KMS-11 (cell line): ENCODE measurements around the gene HCK.
A peak's percentile ranks its signal among the peaks of the same experiment; 100 is the strongest.

Experiments
- H2AFZ ChIP-seq: fragments of 200-600 bp; sonication (generic); 2 replicates; pipeline ENCODE4 v1.6.1; 2016; ENCODE audit warnings: antibody characterized with exemption, mixed run types, low read depth
- H3K27ac ChIP-seq: fragments of 200-600 bp; sonication (generic); 2 replicates; pipeline ENCODE4 v1.6.1; 2016; ENCODE audit warnings: mild to moderate bottlenecking, mixed run types
- H3K27me3 ChIP-seq: fragments of 200-600 bp; sonication (generic); 2 replicates; pipeline ENCODE4 v1.6.1; 2017; ENCODE audit warnings: mild to moderate bottlenecking, low read depth, mixed run types, moderate library complexity; ENCODE audit not compliant: insufficient read depth
- H3K36me3 ChIP-seq: fragments of 200-600 bp; sonication (generic); 2 replicates; pipeline ENCODE4 v1.6.1; 2017; ENCODE audit warnings: mild to moderate bottlenecking, mixed run types; ENCODE audit not compliant: insufficient read depth
- H3K4me1 ChIP-seq: fragments of 200-600 bp; sonication (generic); 2 replicates; pipeline ENCODE4 v1.6.1; 2016; ENCODE audit warnings: mild to moderate bottlenecking, low read depth, mixed run types; ENCODE audit not compliant: poor library complexity, severe bottlenecking
- H3K4me2 ChIP-seq: fragments of 200-600 bp; sonication (generic); 2 replicates; pipeline ENCODE4 v1.7.0; 2016; ENCODE audit warnings: mild to moderate bottlenecking, mixed run types
- H3K4me3 ChIP-seq: fragments of 200-600 bp; sonication (generic); IDR thresholded peaks from 2 replicates; pipeline ENCODE4 v1.6.1; 2017; ENCODE audit warnings: low read depth, low read length, mixed read lengths; ENCODE audit not compliant: insufficient read depth
- H3K79me2 ChIP-seq: fragments of 200-600 bp; sonication (generic); 2 replicates; pipeline ENCODE4 v1.6.1; 2016; ENCODE audit warnings: low read depth, mixed run types; ENCODE audit not compliant: insufficient read depth
- H3K9ac ChIP-seq: fragments of 200-600 bp; sonication (generic); 2 replicates; pipeline ENCODE4 v1.6.1; 2016; ENCODE audit warnings: mild to moderate bottlenecking, mixed run types
- H4K20me1 ChIP-seq: fragments of 200-600 bp; sonication (generic); 2 replicates; pipeline ENCODE4 v1.6.1; 2016; ENCODE audit warnings: mild to moderate bottlenecking, mixed run types; ENCODE audit not compliant: insufficient read depth
- TF ChIP-seq, protein P1 (sequence below): fragments of 200-600 bp; sonication (generic); conservative IDR thresholded peaks from 2 replicates; pipeline ENCODE4 v1.6.1; 2017; ENCODE audit warnings: low read depth, mild to moderate bottlenecking, antibody characterized with exemption, low read length, moderate library complexity, mixed read lengths

The HCK gene

DNA sequence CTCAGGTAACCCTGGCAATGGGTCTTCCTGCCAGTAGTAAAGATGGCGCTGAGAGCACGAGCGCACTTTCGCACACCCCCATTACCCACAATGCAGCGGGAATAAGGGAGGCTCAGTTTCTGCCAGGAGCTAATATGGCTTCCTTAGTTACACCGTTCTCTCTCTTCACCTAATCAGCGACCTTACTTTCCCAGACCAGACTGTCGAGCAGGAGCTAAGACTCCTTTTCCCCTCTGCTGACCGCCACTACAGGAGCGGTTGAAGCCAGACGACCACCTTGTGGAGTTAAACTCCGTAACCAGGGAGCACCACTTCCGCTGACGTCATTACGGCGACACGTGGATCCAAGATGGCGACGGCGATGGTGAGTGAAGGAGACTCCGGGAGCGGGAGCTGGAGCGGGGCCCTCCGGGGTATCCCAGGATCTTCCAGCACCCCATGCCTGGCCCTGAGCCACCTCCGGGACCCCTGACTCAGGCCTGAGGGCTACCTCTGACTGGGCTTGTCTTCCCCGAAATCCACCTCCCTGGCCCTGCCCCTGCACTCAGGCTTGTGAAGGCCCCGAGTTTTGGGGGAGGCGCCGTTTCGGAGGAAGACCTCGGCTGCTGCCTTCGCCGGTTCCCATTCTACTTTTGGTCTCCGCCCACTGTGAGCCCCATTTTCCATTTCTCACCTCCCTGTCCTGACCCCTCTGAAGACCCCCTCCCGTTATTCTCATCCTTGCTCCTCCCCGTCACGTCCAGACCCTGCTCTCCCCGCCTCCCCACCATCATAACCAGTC lies 57.5 kb downstream of the HCK start, which contains the start of gene TM9SF4:
Gene TM9SF4, plus strand, starts transcription at position 323 of the 781 bp plus-strand sequence. Its CDS starts 27 bp downstream, at position 350.
- Histone ChIP-seq H3K9ac (peak within 1 kb of the TSS; percentile 99), H3K4me1 (peaks cover 14% of the 10 kb centered on the region), H3K79me2 (peaks cover 50% of the 10 kb centered on the region), H3K4me3 (peak within 1 kb of the TSS; percentile 78), H3K36me3 (no peaks in the 10 kb centered on the region), H2AFZ (peak within 1 kb of the TSS; percentile 97), H4K20me1 (peaks cover 3% of the 10 kb centered on the region; the same call in 1 of the 2 replicates), H3K27me3 (no peaks in the 10 kb centered on the region), H3K27ac (peak within 1 kb of the TSS; percentile 96), H3K4me2 (peak within 1 kb of the TSS; percentile 96)
- TF ChIP-seq, protein P1, sequence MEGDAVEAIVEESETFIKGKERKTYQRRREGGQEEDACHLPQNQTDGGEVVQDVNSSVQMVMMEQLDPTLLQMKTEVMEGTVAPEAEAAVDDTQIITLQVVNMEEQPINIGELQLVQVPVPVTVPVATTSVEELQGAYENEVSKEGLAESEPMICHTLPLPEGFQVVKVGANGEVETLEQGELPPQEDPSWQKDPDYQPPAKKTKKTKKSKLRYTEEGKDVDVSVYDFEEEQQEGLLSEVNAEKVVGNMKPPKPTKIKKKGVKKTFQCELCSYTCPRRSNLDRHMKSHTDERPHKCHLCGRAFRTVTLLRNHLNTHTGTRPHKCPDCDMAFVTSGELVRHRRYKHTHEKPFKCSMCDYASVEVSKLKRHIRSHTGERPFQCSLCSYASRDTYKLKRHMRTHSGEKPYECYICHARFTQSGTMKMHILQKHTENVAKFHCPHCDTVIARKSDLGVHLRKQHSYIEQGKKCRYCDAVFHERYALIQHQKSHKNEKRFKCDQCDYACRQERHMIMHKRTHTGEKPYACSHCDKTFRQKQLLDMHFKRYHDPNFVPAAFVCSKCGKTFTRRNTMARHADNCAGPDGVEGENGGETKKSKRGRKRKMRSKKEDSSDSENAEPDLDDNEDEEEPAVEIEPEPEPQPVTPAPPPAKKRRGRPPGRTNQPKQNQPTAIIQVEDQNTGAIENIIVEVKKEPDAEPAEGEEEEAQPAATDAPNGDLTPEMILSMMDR: no peak

GRCh38 chr20:32110173-32110704 lies 58.2 kb downstream of the HCK start:
- TF ChIP-seq, protein P1: no peak
- H2AFZ ChIP-seq: peak overlapping the region; percentile 97

DNA sequence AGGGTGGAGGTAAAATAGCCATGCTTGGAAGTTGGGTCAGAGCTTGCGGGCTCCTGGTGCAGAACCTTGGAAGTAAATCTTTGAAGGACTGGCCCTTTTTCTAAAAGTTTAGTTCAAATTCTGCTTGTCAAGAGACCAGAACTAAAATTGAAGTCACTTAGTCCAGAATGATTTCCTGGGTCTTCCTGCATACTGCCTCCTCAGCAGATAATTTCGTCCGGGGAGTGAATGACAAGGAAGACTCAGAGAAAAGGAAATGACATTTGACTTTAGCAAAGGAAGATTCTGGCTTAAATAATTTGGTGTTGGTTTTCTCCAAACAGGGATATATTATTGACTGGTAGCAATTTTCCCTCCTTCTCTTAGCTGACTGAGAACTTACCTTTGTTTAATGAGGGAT lies 58.7 kb downstream of the HCK start:
- TF ChIP-seq, protein P1: no peak
- Histone ChIP-seq H3K36me3 (no peaks in the 10 kb centered on the region), H3K27me3 (no peaks in the 10 kb centered on the region), H3K4me3 (peak overlapping the region; percentile 74), H2AFZ (no peak overlapping the region), H3K9ac (peak overlapping the region; percentile 99; the same call in 1 of the 2 replicates), H4K20me1 (peaks cover 13% of the 10 kb centered on the region; the same call in 1 of the 2 replicates), H3K4me1 (peaks cover 14% of the 10 kb centered on the region), H3K79me2 (peaks cover 60% of the 10 kb centered on the region), H3K27ac (peak overlapping the region; percentile 96; the same call in 1 of the 2 replicates), H3K4me2 (peak overlapping the region; percentile 96)

More at GRCh38 chr20:32110173-32110704, 58.2 kb downstream of the HCK start:
- Histone ChIP-seq H3K36me3 (no peaks in the 10 kb centered on the region), H4K20me1 (peaks cover 10% of the 10 kb centered on the region; the same call in 1 of the 2 replicates), H3K4me2 (peak overlapping the region; percentile 96), H3K9ac (peak overlapping the region; percentile 99), H3K79me2 (peaks cover 55% of the 10 kb centered on the region), H3K4me3 (peak overlapping the region; percentile 78), H3K4me1 (peaks cover 14% of the 10 kb centered on the region), H3K27me3 (no peaks in the 10 kb centered on the region), H3K27ac (peak overlapping the region; percentile 96)

GRCh38 chr20:32111156-32111686 lies 59.2 kb downstream of the HCK start:
- no peak overlapping the region for H2AFZ ChIP-seq
- H3K27me3 ChIP-seq: no peaks in the 10 kb centered on the region
- H3K4me3 ChIP-seq: no peak overlapping the region
- H3K4me1 ChIP-seq: peaks cover 14% of the 10 kb centered on the region
- H3K4me2 ChIP-seq: peak overlapping the region; percentile 96
- H3K9ac ChIP-seq: no peak overlapping the region
- TF ChIP-seq, protein P1: no peak
- no peak overlapping the region for H3K27ac ChIP-seq
- H3K36me3 ChIP-seq: no peaks in the 10 kb centered on the region
- peaks cover 65% of the 10 kb centered on the region for H3K79me2 ChIP-seq
- H4K20me1 ChIP-seq: peaks cover 13% of the 10 kb centered on the region; the same call in 1 of the 2 replicates
